HepG2 (cell line): Measurements from ENCODE around the gene RTP3. TPM values are rescaled to one million over a fixed set of nuclear protein-coding genes. Genes with fewer than 3 reads are reported as not detected.

Source experiments
- ATAC-seq: fragments of 200-7000 bp; cut with Tn5 transposase; 3 replicates; pipeline ENCODE4 v1.9.1; 2020; ENCODE audit warnings: mild to moderate bottlenecking, moderate library complexity
- BruUV-seq: library from RNA; stranded (reverse); fragments of 400-500 nt; replicated peaks from 2 replicates; lab custom pipeline; 2021; lab: Mats Ljungman, UMichigan
- CTCF ChIA-PET: fragments of 300-600 bp; formaldehyde crosslinking; extraction: SDS; loops from one replicate; lab custom pipeline; 2021; ENCODE audit warnings: low total read pairs, inconsistent platforms, low intra/inter-chr PET ratio; lab: Yijun Ruan, JAX
- POLR2A ChIA-PET: fragments of 350-600 bp; sonication (Branson Sonifier 250); formaldehyde crosslinking; loops from one replicate; lab custom pipeline; 2020; ENCODE audit warnings: antibody characterized with exemption, inconsistent platforms; lab: Yijun Ruan, JAX
- DNase-seq: peaks from one replicate; pipeline ENCODE4 v3.0.0-alpha.2; 2015; ENCODE audit warnings: low spot score
- FAIRE-seq: peaks from 3 replicates; lab custom pipeline; 2011; peaks lifted over from hg19 to GRCh38; lab: Jason Lieb, UNC
- H2AFZ ChIP-seq: one replicate; pipeline ENCODE4 v1.6.1; 2011; ENCODE audit warnings: low read length, inconsistent platforms
- H3K27ac ChIP-seq: fragments of 300-600 bp; 3 replicates; pipeline ENCODE4 v1.8.0; 2011; ENCODE audit warnings: mixed run types, mild to moderate bottlenecking, mixed read lengths, low read length, inconsistent platforms; ENCODE audit not compliant: insufficient read depth; ENCODE audit errors: extremely low read length
- H3K27me3 ChIP-seq, 2 experiments: fragments of 200-600 bp in 1 of 2; 2 replicates in 1 of 2; 3 replicates in 1 of 2; pipeline versions ENCODE4 v1.6.0 to v1.8.0; 2011; ENCODE audit warnings: low read length in 2 of 2, mild to moderate bottlenecking in 2 of 2, moderate library complexity in 2 of 2, inconsistent platforms in 1 of 2; ENCODE audit not compliant: insufficient read depth in 2 of 2, control insufficient read depth in 1 of 2
- H3K36me3 ChIP-seq, 2 experiments: fragments of 200-600 bp in 1 of 2; replicated peaks in 1 of 2; 2 replicates in 1 of 2; 3 replicates in 1 of 2; pipeline versions ENCODE4 v1.5.1 to v1.8.0; 2011; ENCODE audit warnings: low read length in 2 of 2, inconsistent platforms in 1 of 2; ENCODE audit not compliant: insufficient read depth in 2 of 2, control insufficient read depth in 1 of 2
- H3K4me1 ChIP-seq: 2 replicates; pipeline ENCODE4 v1.5.1; 2012; ENCODE audit warnings: low read length, inconsistent platforms; ENCODE audit not compliant: insufficient read depth
- H3K4me2 ChIP-seq: 2 replicates; pipeline ENCODE4 v1.6.0; 2011; ENCODE audit warnings: low read depth, low read length, inconsistent platforms
- H3K4me3 ChIP-seq, 3 experiments: fragments of 200-600 bp in 1 of 3; sonication (generic), shearing (Covaris generic) in 1 of 3; replicated peaks in 1 of 3; 2 replicates each; pipeline ENCODE4 v1.5.1; 2011 to 2016; ENCODE audit warnings: low read length in 3 of 3, inconsistent platforms in 2 of 3, low read depth in 2 of 3, mild to moderate bottlenecking in 2 of 3, control low read depth in 1 of 3, mixed read lengths in 1 of 3; ENCODE audit not compliant: insufficient read depth in 1 of 3
- H3K79me2 ChIP-seq: one replicate; pipeline ENCODE4 v1.6.1; 2011; ENCODE audit warnings: low read length, inconsistent platforms; ENCODE audit not compliant: insufficient read depth
- H3K9ac ChIP-seq: 2 replicates; pipeline ENCODE4 v1.6.0; 2011; ENCODE audit warnings: mild to moderate bottlenecking, low read depth, low read length, inconsistent platforms; ENCODE audit not compliant: insufficient read depth
- H3K9me3 ChIP-seq: 2 replicates; pipeline ENCODE4 v1.5.1; 2012; ENCODE audit warnings: mild to moderate bottlenecking, low read length
- H4K20me1 ChIP-seq: 2 replicates; pipeline ENCODE4 v1.6.0; 2011; ENCODE audit warnings: inconsistent platforms, mild to moderate bottlenecking, low read length, moderate library complexity; ENCODE audit not compliant: insufficient read depth
- BRF2 ChIP-seq: sonication (generic); formaldehyde crosslinking; IDR thresholded peaks from 2 replicates; pipeline ENCODE4 v1.8.1; 2022; ENCODE audit warnings: mild to moderate bottlenecking, missing genetic modification reagents
- GRHL1 ChIP-seq: sonication (generic); formaldehyde crosslinking; conservative IDR thresholded peaks from 2 replicates; pipeline ENCODE4 v1.8.0; 2022; ENCODE audit warnings: missing genetic modification reagents
- HOXD1 ChIP-seq: sonication (generic); formaldehyde crosslinking; IDR thresholded peaks from 2 replicates; pipeline ENCODE4 v1.5.0; 2020; ENCODE audit warnings: missing genetic modification reagents
- MAX ChIP-seq: IDR thresholded peaks from 2 replicates; pipeline ENCODE4 v1.6.1; 2012; ENCODE audit warnings: inconsistent platforms
- SRSF9 ChIP-seq: fragments of 200-400 bp; formaldehyde crosslinking; IDR thresholded peaks from 2 replicates; pipeline ENCODE4 v1.6.1; 2018; ENCODE audit warnings: borderline replicate concordance, mild to moderate bottlenecking, low read depth, low read length; ENCODE audit not compliant: insufficient read depth, poor library complexity, severe bottlenecking
- ZNF354B ChIP-seq: sonication (generic); formaldehyde crosslinking; IDR thresholded peaks from 2 replicates; pipeline ENCODE4 v1.8.0; 2022; ENCODE audit warnings: mild to moderate bottlenecking, missing genetic modification reagents
- ZNF629 ChIP-seq: sonication (generic); formaldehyde crosslinking; conservative IDR thresholded peaks from 2 replicates; pipeline ENCODE4 v1.5.0; 2020; ENCODE audit warnings: missing genetic modification reagents
- ZSCAN20 ChIP-seq: sonication (generic); formaldehyde crosslinking; IDR thresholded peaks from 2 replicates; pipeline ENCODE4 v1.4.0; 2020; ENCODE audit warnings: missing genetic modification reagents, mild to moderate bottlenecking, borderline replicate concordance
- ZSCAN29 ChIP-seq: sonication (generic); formaldehyde crosslinking; conservative IDR thresholded peaks from 2 replicates; pipeline ENCODE4 v1.4.0; 2020; ENCODE audit warnings: mild to moderate bottlenecking, missing genetic modification reagents
- WGBS: methylation state at CpG from one replicate; pipeline ENCODE4 v1.1.6; 2017; ENCODE audit warnings: low lambda C conversion rate; 5-methylcytosine and 5-hydroxymethylcytosine counted together
- in situ Hi-C: cut with HindIII; loops from 2 replicates; pipeline ENCODE4 v1.10.0; 2017; ENCODE audit warnings: low pct_unique_long_range_greater_than_20kb; ENCODE audit not compliant: extremely low pct_ligation_motif_present
- intact Hi-C: fragments of 100-400 bp; cut with micrococcal nuclease; formaldehyde crosslinking; loops from one replicate; pipeline ENCODE4 v1.10.0; 2022; ENCODE audit not compliant: unreplicated experiment
- polyA plus RNA-seq, 8 experiments: library from polyadenylated mRNA; depleted of rRNA in 3 of 8; stranded (reverse) in 7 of 8; unstranded in 1 of 8; fragments of >200 nt; fragmentation: Illumina TruSeq in 4 of 8; extraction: Trizol in 4 of 8; gene quantifications; 2 replicates each; pipeline versions ENCODE4 v1.2.1 to v1.2.3, GENCODE V29; 2011 to 2016; ENCODE audit warnings: low read depth in 4 of 8, missing spikeins in 1 of 8, mixed read lengths in 1 of 8; ENCODE audit not compliant: insufficient read depth in 1 of 8
- total RNA-seq, 5 experiments: library from RNA; depleted of rRNA; stranded (reverse); fragments of >200 nt; fragmentation: Illumina TruSeq; extraction: Trizol; gene quantifications; 2 replicates each; pipeline ENCODE4 v1.2.3, GENCODE V29; 2016; ENCODE audit warnings: low read depth in 1 of 5

The RTP3 gene
- total and polyA plus RNA-seq, 2 of the 13 experiments (the other 11 are each of a cell fraction or from before 2014, with no cell fraction given), result 0.09 TPM; not detected in 1

- H3K79me2 ChIP-seq, result no peaks in the 10 kb centered on the region
- BruUV-seq, result no TSS peak
- in situ Hi-C loops, result no loop called here
- H2AFZ ChIP-seq, result no peak overlapping the region
- H3K27me3 ChIP-seq, result peaks cover 2 to 3% of the 10 kb centered on the region in 2 experiments; a peak in 2 of 5 replicates
- DNase-seq, result no peak
- CTCF ChIA-PET, result no interaction called here
- H3K4me3 ChIP-seq, result no peak overlapping the region
- FAIRE-seq, result no peak
- ATAC-seq, result no peak; the same call in 2 of the 3 replicates
- 47% methylated on average over 3 of the region's 6 CpGs for WGBS
- intact Hi-C loops, result no loop called here
- no peaks in the 10 kb centered on the region for H4K20me1 ChIP-seq
- 0 out of 2 replicates have a peak, but pooled peaks cover 11% of the 10 kb centered on the region for H3K9me3 ChIP-seq
- no peaks in the 10 kb centered on the region for H3K36me3 ChIP-seq
- POLR2A ChIA-PET, result no interaction called here
- no peak overlapping the region for H3K4me2 ChIP-seq
- H3K4me1 ChIP-seq, result no peaks in the 10 kb centered on the region
- TF ChIP-seq ZSCAN20 (CRISPR knock-in tag) (no peak), BRF2 (CRISPR knock-in tag) (no peak), GRHL1 (CRISPR knock-in tag) (no peak), MAX (no peak), ZNF354B (no peak), SRSF9 (no peak), ZSCAN29 (no peak), ZNF629 (no peak), HOXD1 (CRISPR knock-in tag) (no peak)
- TF ChIP-seq, all 625 proteins: peak for 0
- no peak overlapping the region for H3K27ac ChIP-seq
- no peak overlapping the region for H3K9ac ChIP-seq
These were observed 34.5 kb upstream of the RTP3 start for GRCh38 chr3:46463120-46463867.
